HEK293 (cell line): Measurements from ENCODE around the gene PRDM11.

Experiments used
- ATF2 ChIP-seq: fragments of 450-650 bp; formaldehyde crosslinking; IDR thresholded peaks from 2 replicates; pipeline ENCODE4 v1.5.1; 2016; ENCODE audit warnings: missing biosample characterization, missing genetic modification characterization, low read depth
- CTCF ChIP-seq: fragments of 450-650 bp; formaldehyde crosslinking; IDR thresholded peaks from 2 replicates; pipeline ENCODE4 v1.5.1; 2016; ENCODE audit warnings: missing biosample characterization, missing genetic modification characterization
- ZBTB11 ChIP-seq: fragments of 450-650 bp; formaldehyde crosslinking; conservative IDR thresholded peaks from 2 replicates; pipeline ENCODE4 v1.5.1; 2016; ENCODE audit warnings: low read depth, missing biosample characterization, missing genetic modification characterization
- ZBTB7A ChIP-seq: fragments of 450-650 bp; formaldehyde crosslinking; IDR thresholded peaks from 2 replicates; pipeline ENCODE4 v1.5.1; 2016; ENCODE audit warnings: low read depth, missing biosample characterization, missing genetic modification characterization

GRCh38 chr11:45142241-45143055 is 4.0 kb upstream of the PRDM11 start:
- TF ChIP-seq ATF2 (tag by site-specific recombination), result no peak
- no peak for TF ChIP-seq CTCF (tag by site-specific recombination)
- TF ChIP-seq ZBTB7A, result no peak
- no peak for TF ChIP-seq ZBTB11 (tag by site-specific recombination)
